B cell (primary cell): ENCODE data around the gene ZNF57. TPM values are rescaled to one million over a fixed set of nuclear protein-coding genes. Genes with fewer than 3 reads are reported as not detected.

ENCODE experiments used
- polyA plus RNA-seq: library from polyadenylated mRNA; depleted of rRNA; stranded (reverse); fragments of >200 nt; gene quantifications from 2 replicates; pipeline ENCODE4 v1.2.3, GENCODE V29; 2012
- total RNA-seq, 2 donors: library from RNA; stranded (reverse); fragments of 120-200 nt in 1 of 2; gene quantifications; 1 replicate in 1 of 2; 2 replicates in 1 of 2; pipeline versions ENCODE4 v1.2.3 to v1.2.4, GENCODE V29; 2013 to 2022

Gene ZNF57
- total and polyA plus RNA-seq, 2 donors (not counting 1 experiment from before 2014, with no cell fraction given): 1.4 to 3.4 TPM

Other genes starting within 250 kb of the ZNF57 start
- gene GNG7, start 198.2 kb upstream of the ZNF57 start, total RNA-seq: 153 and 160 TPM in 2 replicates
- gene GNG7, start 198.2 kb upstream of the ZNF57 start, polyA plus RNA-seq: 59.4 and 76.3 TPM in 2 replicates
- 22.0 and 23.7 TPM in 2 replicates for gene DIRAS1, start 179.6 kb upstream of the ZNF57 start, total RNA-seq
- gene DIRAS1, start 179.6 kb upstream of the ZNF57 start, polyA plus RNA-seq: 5.2 and 9.5 TPM in 2 replicates
- gene SLC39A3, start 160.9 kb upstream of the ZNF57 start, total RNA-seq: 32.8 and 36.4 TPM in 2 replicates
- 24.9 and 37.6 TPM in 2 replicates for gene SLC39A3, start 160.9 kb upstream of the ZNF57 start, polyA plus RNA-seq
- 36.6 and 39.8 TPM in 2 replicates for gene SGTA, start 117.7 kb upstream of the ZNF57 start, total RNA-seq
- gene SGTA, start 117.7 kb upstream of the ZNF57 start, polyA plus RNA-seq: 36.8 and 42.0 TPM in 2 replicates
- gene THOP1, start 115.4 kb upstream of the ZNF57 start, total RNA-seq: 56.4 and 59.0 TPM in 2 replicates
- 54.3 and 80.3 TPM in 2 replicates for gene THOP1, start 115.4 kb upstream of the ZNF57 start, polyA plus RNA-seq
- 5.9 TPM in 2 replicates for gene ZNF554, start 81.1 kb upstream of the ZNF57 start, total RNA-seq
- gene ZNF554, start 81.1 kb upstream of the ZNF57 start, polyA plus RNA-seq: 2.8 and 2.9 TPM in 2 replicates
- gene ZNF555, start 59.5 kb upstream of the ZNF57 start, total RNA-seq: 7.4 and 9.7 TPM in 2 replicates
- gene ZNF555, start 59.5 kb upstream of the ZNF57 start, polyA plus RNA-seq: 0.75 and 1.8 TPM in 2 replicates
- gene ZNF556, start 33.6 kb upstream of the ZNF57 start, total RNA-seq: not detected in 2 replicates
- 0.13 and 0.17 TPM in 2 replicates for gene ZNF556, start 33.6 kb upstream of the ZNF57 start, polyA plus RNA-seq
- 6.4 and 8.5 TPM in 2 replicates for gene ZNF77, start 44.0 kb downstream of the ZNF57 start, total RNA-seq
- gene ZNF77, start 44.0 kb downstream of the ZNF57 start, polyA plus RNA-seq: 3.1 and 4.0 TPM in 2 replicates
- 0.61 and 1.5 TPM in 2 replicates for gene TLE6, start 76.6 kb downstream of the ZNF57 start, total RNA-seq
- gene TLE6, start 76.6 kb downstream of the ZNF57 start, polyA plus RNA-seq: 3.0 and 6.4 TPM in 2 replicates
- 5.3 and 5.7 TPM in 2 replicates for gene TLE2, start 128.4 kb downstream of the ZNF57 start, total RNA-seq
- 3.0 and 7.3 TPM in 2 replicates for gene TLE2, start 128.4 kb downstream of the ZNF57 start, polyA plus RNA-seq
- gene TLE5, start 161.6 kb downstream of the ZNF57 start, total RNA-seq: 665 and 697 TPM in 2 replicates
- 1,114 and 1,132 TPM in 2 replicates for gene TLE5, start 161.6 kb downstream of the ZNF57 start, polyA plus RNA-seq
- 8.2 and 9.3 TPM in 2 replicates for gene GNA11, start 193.4 kb downstream of the ZNF57 start, total RNA-seq
- gene GNA11, start 193.4 kb downstream of the ZNF57 start, polyA plus RNA-seq: 4.5 TPM in 2 replicates
- gene GNA15, start 235.1 kb downstream of the ZNF57 start, total RNA-seq: 0.37 TPM in 1 of 2 replicates, not detected in the other
- gene GNA15, start 235.1 kb downstream of the ZNF57 start, polyA plus RNA-seq: 0.52 and 1.4 TPM in 2 replicates